ENCODE measurements around the gene PRR14.

DNA sequence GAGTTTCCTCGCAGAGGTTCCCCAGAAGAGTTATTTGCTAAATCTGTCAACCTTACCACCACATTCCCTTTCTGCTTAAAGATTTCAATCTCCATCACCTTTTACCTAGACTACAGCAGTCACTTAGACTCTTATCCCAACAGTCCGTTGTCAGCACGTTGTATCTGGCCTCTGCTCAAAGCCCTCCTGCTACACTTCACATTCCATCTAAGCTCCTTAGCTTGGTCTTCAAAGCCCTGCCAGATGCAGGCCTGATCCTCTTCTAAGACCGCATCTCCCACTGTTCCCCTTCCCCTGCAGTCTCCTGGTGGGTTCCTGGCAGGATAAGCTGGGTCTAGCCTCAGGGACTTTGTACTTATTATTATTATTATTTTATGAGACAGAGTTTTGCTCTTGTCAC is 37.9 kb downstream of the PRR14 start:
- no peak for TF ChIP-seq EP300 (IDR thresholded peaks at IDR 0.05)
- no peak for TF ChIP-seq POLR2AphosphoS5 (IDR thresholded peaks at IDR 0.05)
